GM18498 (cell line): ENCODE measurements around the gene CMSS1.
A peak's percentile ranks its signal among the peaks of the same experiment; 100 is the strongest.

Experiments used
- ATAC-seq: cut with Tn5 transposase; IDR thresholded peaks from one replicate; pipeline ENCODE4 v1.9.1; 2021; ENCODE audit warnings: mild to moderate bottlenecking, moderate library complexity; ENCODE audit not compliant: unreplicated experiment

CMSS1 gene

DNA sequence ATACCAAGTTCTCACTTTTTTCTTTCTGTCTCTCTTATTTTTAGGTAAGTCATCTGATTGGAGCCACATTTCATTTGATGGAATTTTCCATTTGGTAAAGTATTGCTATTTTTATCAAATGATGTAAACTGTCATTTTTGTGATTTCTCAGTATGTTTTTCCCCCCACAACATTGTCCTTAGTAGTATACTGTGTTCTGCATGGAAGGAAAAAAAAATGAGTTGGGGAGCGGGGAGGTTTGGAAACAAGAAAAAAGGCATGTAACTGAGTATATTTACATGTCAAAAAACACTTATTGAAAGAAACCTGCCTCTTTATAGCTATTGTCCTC, 192.4 kb downstream of the CMSS1 start:
- ATAC-seq: no peak

DNA sequence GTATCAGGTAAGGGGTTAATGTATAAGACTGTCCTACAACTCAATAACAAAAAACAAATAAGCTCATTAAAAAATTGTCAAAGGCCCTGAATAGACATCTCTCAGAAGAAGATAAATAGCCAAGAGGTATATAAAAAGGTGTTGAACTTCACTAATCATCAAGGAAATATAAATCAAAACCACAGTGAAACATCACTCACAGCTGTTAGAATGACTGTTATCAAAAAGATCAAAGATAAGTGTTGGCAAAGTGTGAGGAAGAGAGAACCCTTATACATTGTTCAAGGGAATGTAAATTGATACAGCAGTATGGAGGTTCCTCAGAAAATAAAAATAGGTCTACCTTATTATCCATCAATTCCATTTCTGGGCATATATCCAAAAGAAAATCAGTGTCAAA, 201.1 kb downstream of the CMSS1 start:
- ATAC-seq: no peak

DNA sequence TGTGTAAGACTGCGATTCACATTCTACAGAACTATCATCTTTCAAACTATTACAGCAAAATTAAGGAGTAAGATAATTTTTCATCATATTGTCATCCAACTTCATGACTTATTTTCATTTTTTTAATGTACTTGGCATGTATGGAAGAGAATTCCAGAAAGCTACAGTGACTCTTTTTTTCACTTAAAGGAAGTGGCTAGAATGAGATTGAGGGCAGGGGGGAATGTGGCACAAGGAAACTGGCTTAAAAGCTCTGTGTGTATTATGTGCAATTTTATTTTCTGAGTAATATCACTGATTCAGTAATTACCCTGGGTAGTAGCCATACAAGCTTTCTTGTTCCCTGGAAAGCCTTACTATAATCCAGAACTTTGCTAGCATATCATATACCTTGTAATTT, 202.1 kb downstream of the CMSS1 start:
- ATAC-seq: no peak

DNA sequence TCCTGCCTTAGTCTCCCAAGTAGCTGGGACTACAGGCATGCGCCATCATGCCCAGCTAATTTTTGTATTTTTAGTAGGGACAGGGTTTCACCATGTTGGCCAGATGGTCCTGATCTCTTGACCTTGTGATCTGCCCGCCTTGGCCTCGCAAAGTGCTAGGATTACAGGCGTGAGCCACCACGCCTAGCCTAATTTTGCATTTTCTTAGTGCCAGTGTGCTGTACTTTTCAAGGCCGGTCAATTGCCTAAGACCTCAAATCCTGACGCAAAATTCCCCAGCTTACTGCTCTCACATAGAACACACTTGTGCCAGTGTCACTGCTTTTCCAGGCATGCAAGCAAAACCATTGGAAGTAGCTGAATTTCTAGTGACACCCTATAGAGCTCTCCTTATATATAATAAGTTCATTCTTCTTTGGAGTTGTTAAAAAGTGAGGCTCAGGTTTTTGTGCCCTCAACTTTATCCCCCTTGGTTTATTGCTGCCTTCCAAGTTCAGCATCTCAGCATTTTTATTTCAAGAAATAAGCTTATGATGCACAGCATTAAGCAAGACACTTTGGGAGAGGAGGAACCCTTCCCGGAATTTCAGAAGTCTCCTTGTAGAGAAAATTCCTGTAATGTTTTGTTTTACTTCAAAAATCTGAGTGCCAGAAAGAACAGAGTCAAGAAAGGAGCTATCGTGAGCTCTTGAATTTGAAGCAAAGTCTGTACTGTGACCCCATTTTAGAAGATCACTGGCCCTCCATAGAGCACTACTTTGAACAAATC, 203.4 kb downstream of the CMSS1 start:
- ATAC-seq: no peak

DNA sequence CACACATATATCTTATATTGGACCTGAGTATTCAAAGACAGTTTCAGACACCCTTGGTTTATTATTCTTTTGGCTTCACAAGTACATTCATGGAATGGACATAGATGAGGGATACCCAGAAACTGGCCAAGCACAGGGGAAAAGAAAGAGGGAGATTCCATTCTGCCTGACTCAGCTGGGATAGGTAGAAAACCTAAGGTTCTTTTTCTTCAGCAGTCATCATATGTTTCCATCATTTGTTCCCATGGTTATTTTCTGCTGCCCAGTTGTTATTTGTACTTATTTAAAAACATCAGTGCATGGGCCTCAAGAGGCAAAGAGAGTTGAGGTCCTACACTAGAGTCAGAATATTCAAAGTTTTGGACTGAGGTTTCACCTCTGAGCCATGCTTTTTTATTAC, 204.8 kb downstream of the CMSS1 start:
- no peak for ATAC-seq

DNA sequence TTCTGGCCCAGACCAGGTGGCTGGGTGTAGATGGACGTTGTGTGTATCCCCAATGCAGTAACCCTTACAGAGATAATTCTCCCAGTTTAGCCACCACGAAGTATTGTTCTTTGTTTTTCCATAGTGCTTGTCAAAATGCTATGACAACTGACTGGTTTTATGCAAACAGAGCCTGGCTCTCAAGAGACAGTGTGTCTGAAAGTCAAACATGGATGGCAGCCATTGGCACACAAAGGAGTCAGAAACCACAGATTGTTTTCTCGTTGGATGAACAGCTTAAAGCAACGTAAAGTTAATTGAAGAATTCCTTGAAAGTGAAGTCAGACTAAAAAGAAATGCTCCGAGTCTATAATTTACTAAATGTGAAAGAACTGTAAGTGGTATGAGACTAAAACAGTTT, 205.5 kb downstream of the CMSS1 start:
- no peak for ATAC-seq

DNA sequence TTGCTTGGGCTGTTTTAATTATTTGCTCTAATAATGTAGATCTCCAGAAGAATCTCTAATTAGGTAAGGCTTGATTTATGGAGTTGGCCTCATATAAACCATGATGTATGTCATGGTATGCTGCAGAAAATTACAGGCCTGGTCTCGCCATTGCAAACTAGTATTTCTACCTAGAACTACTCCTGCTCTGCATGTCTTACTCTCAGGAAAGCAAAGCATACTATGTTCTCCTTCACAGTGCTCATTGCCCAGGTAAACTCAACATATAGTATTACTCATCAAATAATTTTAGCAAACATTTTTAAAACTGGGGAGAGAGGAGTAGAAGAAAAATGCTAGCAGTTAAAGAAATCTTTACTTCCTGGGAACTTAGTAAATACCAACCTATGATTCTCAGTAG, 205.9 kb downstream of the CMSS1 start:
- ATAC-seq: no peak

DNA sequence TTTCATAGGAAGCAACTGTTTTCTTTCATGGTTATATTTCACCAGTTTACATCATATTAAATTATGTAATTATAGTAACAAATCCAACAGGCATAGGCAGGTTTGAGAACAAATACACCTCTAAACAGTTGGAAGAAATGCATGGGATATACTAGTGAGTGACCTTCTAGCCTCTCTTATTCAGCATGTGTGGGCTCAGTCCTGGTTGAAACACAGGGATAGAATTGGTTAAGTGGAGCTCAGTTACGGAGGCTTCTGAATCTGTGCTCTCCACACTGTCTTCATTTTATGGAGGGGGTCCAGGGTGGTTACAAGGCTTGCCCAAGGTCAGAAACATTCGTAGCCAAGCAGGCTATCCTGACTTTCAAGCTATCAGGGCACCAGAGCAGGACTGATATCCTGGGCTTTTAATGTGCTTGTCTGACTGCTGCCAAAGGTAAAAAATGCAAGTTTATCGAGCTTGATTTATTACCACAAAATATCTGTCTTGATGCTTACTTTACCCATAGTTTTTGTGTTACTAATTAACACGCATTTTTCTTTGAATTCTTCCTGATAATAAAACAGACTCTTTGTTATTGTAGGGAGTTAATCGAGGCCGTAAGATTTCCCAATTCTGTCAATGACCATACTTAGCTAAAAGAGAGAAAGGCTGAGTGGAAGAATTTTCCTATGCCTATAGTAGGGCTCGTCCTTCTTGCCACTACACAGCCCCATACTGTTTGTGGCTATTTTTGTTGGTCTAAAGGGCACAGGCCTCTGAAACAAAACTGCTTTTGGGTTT, 207.1 kb downstream of the CMSS1 start:
- ATAC-seq: no peak

DNA sequence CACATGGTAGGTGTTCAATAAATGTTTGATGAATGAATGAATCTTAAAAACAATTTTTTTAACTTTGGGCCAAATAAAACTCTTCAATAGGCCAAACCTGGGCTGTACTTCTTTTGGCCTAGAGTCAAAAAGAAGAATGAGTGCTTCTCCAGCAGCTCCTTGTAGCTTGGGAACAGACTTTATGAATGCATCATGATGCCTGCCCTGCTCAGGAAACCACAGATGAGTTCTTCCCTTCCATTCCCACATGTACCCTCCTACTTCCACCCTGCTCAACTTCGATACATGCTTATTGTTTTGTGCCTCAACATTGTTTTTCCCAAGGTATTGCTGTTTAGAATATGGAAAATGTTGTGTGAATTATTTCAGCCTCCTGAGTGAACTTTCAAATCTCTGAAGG, 209.7 kb downstream of the CMSS1 start:
- ATAC-seq: no peak

DNA sequence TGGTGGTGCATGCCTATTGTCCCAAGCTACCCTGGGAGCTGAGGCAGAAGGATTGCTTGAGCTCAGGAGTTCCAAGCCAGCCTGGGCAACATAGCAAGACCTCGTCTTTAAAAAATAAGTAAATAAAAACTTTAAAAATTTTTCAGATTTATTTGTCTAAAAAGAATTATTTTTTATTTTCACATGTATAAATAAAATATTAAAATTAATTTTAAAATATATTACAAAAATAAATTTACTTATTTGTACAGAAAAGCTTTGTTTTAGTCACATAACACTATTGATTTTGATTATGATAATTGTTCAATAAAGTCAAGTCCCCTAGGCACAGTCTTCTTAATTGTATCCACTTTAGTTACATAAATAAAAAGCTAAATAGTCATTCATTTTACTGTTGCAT, 211.4 kb downstream of the CMSS1 start:
- no peak for ATAC-seq

DNA sequence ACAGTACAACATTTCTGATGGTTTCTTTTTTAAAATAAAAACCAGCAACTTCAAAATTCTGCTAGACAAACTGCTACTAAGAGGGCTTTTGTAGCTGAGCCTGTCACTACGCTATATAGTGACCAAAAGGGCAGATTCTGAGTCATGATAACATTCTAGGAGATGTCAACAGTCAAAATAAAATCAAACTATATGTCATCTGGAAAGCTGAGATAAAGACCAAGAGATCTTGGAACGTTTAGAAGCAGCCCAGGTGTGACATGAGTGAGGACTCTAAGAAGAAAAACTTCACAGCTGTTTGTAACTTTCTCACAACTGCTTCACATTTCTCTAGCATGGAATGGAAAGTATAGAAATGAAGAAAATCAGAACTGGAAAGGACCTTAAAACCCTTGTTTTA, 212.0 kb downstream of the CMSS1 start:
- ATAC-seq: peak; percentile 47

DNA sequence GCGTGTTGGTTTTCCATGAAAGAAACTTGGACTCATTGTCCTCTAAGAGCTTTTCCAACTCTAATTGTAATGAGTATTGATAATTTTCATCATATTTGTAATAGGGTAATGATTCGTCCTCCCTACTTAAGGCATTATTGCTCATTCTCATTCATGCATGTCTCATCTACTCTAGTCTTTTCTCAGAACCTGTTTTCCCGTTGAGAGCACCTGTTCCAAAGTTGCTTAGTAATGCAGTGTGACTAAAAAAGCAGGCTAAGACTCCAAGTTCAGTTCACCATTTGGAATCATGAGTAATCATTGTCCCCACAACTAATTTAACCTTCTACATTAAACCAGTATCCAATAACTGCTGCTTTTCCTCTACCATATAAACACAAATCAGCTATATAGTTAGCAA, 212.7 kb downstream of the CMSS1 start:
- no peak for ATAC-seq

DNA sequence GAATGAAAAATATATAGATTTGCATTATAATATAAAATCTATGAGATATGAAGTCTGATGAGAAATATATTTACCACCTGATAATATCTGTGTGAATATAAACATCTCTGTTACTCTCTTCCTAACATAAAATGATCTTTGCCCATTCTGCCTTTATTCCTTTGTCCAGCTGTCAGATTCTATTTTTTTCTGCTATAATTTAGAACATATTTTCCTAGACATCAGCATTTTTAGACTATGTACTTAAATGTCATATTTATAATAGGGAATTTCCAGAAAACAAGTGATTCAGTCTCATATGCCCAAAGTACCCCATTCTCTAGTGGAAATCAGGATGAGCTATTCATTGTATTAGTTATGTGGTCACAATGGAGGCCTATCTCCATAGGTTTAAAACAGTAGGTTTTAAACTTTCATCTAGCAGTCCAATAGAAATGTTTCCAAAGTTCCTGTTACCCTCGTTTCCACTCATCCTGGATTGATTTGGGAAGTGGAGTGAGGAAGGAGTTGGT, 213.3 kb downstream of the CMSS1 start:
- ATAC-seq: no peak

DNA sequence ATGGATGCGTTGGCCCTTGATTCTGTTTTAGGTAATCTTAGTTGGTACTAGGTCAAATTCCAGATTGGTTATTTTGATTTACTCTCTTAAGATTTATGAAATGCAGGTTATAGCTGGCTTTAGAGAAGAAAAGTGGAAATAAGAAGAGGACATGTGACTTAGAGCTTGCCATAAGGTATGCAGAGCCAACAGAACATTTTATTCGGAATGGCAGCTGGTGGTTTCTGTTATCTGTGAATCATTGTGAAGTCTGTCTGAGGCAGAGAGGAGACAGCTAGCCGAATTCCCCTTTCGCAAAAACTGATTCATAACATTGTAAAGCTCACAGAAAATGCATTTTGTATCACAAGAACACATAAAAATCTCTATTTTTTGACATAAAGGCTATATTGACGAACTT, 214.6 kb downstream of the CMSS1 start:
- no peak for ATAC-seq

DNA sequence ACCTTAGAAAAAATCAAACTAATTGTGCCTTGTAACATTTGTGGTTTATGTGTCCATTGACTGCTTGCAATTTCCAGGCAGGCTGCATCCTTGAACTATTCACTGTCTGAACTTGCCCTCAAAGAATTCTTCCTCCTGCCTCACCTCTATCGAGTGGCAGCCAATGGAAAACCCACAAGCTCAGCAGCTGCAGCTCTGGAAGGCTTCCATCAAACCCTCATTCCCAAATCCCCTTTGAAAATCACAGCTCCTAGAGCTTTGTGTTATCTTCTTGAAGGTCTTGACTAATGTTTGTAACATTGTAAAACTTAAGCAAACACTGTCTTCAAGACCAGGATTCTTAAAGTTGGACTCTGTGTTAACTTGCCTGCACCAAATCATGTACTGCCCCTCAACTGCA, 215.5 kb downstream of the CMSS1 start:
- ATAC-seq: no peak

DNA sequence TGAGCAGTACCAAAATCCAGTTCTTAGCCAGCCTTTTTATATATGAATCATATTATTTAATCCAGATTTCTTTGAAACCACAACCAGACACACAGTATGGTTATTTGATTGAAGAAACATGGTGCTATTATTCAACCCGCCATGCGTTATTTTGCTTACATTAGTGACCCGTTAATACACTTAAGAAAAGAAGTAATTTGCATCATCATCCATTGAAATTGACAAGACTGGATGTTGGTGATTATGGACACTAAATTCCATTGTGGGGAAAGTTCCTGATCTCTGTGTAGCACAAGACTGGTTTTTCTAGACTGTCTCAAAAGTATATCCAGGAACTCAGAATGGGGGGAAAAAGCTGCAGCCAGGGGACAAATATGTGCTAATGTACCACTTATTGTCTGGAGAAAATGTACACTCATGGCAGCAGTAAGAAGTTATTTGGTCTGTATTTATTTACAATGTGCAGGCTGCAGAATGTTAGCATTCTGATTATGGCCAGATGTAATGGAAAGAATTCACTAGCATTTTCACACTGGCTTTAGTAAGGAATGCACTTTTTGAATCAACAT, 216.3 kb downstream of the CMSS1 start:
- ATAC-seq: no peak

DNA sequence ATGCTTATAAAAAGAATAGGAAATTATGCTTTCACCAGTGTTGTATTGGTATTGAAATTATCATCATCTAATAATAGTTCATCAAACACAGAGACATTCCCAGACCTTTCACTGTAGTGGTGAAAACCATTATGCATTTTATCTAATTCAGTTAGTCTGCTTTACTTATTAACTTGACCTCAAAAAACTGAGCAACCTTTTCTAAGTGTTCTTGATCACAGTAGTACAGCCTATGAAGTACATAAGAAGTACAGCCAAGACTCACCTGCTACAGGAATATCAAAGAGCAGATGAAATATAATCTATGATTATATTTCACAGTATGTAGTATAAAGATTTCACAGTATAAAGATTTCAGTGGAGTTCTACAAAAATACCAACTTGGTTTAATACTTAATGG, 221.4 kb downstream of the CMSS1 start:
- ATAC-seq: no peak

DNA sequence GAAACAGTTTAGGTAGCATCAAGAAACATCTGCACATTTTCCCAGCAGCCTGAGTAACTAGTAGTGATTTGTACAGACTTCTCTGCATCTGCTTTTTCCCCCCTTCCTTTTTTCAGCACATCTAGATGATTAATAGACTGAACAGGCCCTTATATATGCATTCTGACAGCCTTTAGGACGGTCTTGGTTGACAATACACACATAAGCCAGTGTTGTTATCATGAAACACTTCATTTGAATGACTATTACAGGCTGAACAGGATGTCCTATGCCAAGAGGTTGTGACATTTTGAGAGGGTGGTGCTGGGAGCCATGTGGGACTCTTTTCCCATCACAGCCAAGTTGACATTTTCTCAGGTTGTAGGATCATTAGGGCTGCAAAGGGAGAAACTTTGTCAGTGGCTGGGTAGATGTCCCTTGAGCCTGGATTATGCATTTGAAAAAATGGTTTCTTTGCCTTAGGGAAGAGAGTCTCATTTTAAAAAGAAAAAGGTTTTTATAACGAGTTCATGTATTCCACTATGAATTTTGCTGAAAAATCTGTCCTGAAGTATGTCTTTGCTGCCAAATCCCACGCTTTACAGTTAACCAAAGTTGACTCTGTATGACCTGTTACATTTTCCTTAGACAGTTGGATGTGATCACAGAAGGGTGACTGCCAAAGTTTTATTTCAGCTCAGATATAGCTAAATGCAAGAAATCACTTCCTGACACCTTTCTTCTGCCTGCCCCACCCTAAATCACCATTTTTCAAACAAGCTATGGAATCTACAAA, 223.0 kb downstream of the CMSS1 start:
- no peak for ATAC-seq

DNA sequence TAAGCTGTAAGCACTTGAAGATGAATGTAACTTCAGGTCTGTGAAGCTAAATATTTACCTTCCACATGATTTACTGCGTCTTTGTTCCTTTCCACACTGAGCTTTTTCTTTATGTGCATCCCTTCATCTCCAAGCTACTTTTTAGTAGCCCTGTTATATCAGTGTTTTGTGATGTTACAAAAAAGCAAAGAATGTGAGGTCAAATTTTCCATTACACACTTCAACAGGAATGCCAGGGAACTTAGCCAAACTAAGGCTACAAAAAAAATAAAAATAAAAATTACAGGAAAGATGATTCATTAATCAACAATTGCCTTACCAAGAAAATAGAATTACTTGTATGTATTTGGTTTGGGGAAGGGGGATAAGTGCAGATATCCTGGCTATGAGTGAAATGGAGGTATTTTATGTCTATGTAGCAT, 223.7 kb downstream of the CMSS1 start:
- ATAC-seq: no peak

DNA sequence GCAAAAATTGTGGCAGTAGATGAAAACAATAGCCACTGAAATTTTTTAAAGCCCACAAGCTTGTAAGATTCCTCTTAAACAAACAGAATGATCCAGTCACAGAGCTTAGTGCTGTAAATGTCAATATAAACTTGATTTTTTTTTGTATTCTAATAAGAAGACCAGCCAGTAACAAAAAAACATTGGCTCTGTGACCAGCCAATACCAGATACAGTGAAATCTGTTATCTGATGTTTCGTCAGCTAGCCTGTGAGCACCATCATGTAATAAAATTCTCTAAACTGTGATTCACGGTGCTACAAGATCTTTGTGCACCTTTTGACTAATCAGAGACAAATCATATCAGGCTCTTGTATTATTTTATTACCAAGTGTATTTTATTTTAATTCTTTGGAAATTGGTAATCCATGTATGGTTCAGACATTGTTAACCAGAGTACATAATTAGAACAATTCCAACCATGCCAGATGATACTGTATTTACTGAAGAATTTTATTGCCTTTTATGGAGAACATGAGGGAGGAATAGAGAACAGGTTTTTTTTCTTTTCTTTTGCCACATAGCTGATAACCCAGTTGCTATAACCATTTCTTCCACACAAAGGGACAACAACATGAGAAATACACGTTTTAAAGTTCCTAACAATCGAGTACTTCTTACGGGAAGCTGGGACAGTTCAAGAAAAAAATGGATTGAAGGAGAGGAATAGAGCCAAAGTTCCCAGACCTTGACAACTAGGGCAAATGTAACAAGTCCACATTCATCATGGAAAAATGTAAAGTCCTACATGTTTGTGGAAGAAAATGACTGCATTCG, 224.7 kb downstream of the CMSS1 start:
- ATAC-seq: no peak
